IMR-90 (cell line): Measurements from ENCODE around the gene IL6. TPM values are rescaled to one million over a fixed set of nuclear protein-coding genes. Genes with fewer than 3 reads are reported as not detected.

Experiments
- ATAC-seq: fragments of 200-7000 bp; cut with Tn5 transposase; 2 replicates; pipeline ENCODE4 v1.9.1; 2020; ENCODE audit warnings: low read depth, mild to moderate bottlenecking, moderate library complexity
- BruUV-seq: library from RNA; stranded (reverse); fragments of 400-500 nt; replicated peaks from 2 replicates; lab custom pipeline; 2021; lab: Mats Ljungman, UMichigan
- CTCF ChIA-PET: fragments of 300-600 bp; formaldehyde crosslinking; extraction: SDS; loops from one replicate; lab custom pipeline; 2021; ENCODE audit warnings: antibody characterized with exemption; lab: Yijun Ruan, JAX
- POLR2A ChIA-PET: fragments of 300-600 bp; sonication (Branson Sonifier 250); formaldehyde crosslinking; loops from one replicate; lab custom pipeline; 2022; ENCODE audit warnings: antibody characterized with exemption; ENCODE audit not compliant: unreplicated experiment; lab: Charles Lee
- DNase-seq: peaks from one replicate; pipeline ENCODE4 v3.0.0; 2013
- H2AFZ ChIP-seq: replicated peaks from 2 replicates; pipeline ENCODE3; 2013; ENCODE audit warnings: low read length, mild to moderate bottlenecking; ENCODE audit not compliant: poor library complexity
- H2AK5ac ChIP-seq: 2 replicates; pipeline ENCODE4 v1.6.1; 2013; ENCODE audit warnings: low read depth, low read length, inconsistent platforms
- H2AK9ac ChIP-seq: replicated peaks from 2 replicates; pipeline ENCODE3; 2013; ENCODE audit warnings: mild to moderate bottlenecking, low read depth, low read length, moderate library complexity; ENCODE audit not compliant: poor library complexity
- H2BK120ac ChIP-seq: 2 replicates; pipeline ENCODE4 v1.6.1; 2013; ENCODE audit warnings: low read depth, low read length, inconsistent platforms
- H2BK15ac ChIP-seq: 3 replicates; pipeline ENCODE4 v1.6.1; 2013; ENCODE audit warnings: low read depth, low read length, inconsistent platforms
- H2BK20ac ChIP-seq: 2 replicates; pipeline ENCODE4 v1.6.1; 2013; ENCODE audit warnings: low read depth, mild to moderate bottlenecking, inconsistent platforms, low read length, moderate library complexity
- H2BK5ac ChIP-seq: 2 replicates; pipeline ENCODE4 v1.6.1; 2013; ENCODE audit warnings: mild to moderate bottlenecking, low read depth, low read length, inconsistent platforms; ENCODE audit not compliant: poor library complexity, severe bottlenecking
- H3K14ac ChIP-seq: replicated peaks from 2 replicates; pipeline ENCODE4 v1.6.1; 2013; ENCODE audit warnings: low read depth, low read length, inconsistent platforms
- H3K18ac ChIP-seq: 2 replicates; pipeline ENCODE4 v1.6.1; 2013; ENCODE audit warnings: low read depth, low read length, control low read depth
- H3K23ac ChIP-seq: 2 replicates; pipeline ENCODE4 v1.6.1; 2013; ENCODE audit warnings: low read depth, low read length, inconsistent platforms
- H3K27ac ChIP-seq: 2 replicates; pipeline ENCODE4 v1.5.1; 2013; ENCODE audit warnings: mild to moderate bottlenecking, control low read depth, low read length; ENCODE audit not compliant: insufficient read depth
- H3K27me3 ChIP-seq: 2 replicates; pipeline ENCODE4 v1.6.1; 2013; ENCODE audit warnings: low read length; ENCODE audit not compliant: control insufficient read depth, insufficient read depth
- H3K36me3 ChIP-seq: 2 replicates; pipeline ENCODE4 v1.6.1; 2013; ENCODE audit warnings: low read length, mixed read lengths; ENCODE audit not compliant: control insufficient read depth, insufficient read depth
- H3K4ac ChIP-seq: 2 replicates; pipeline ENCODE4 v1.6.1; 2013; ENCODE audit warnings: low read depth, low read length, inconsistent platforms
- H3K4me1 ChIP-seq: 2 replicates; pipeline ENCODE4 v1.6.1; 2013; ENCODE audit warnings: low read length, mixed read lengths; ENCODE audit not compliant: control insufficient read depth, insufficient read depth
- H3K4me2 ChIP-seq: 2 replicates; pipeline ENCODE4 v1.6.1; 2013; ENCODE audit warnings: low read depth, mild to moderate bottlenecking, control low read depth, low read length, moderate library complexity
- H3K4me3 ChIP-seq: 2 replicates; pipeline ENCODE4 v1.5.1; 2013; ENCODE audit warnings: low read depth, mild to moderate bottlenecking, control low read depth, low read length, moderate library complexity; ENCODE audit not compliant: insufficient read depth
- H3K56ac ChIP-seq: 2 replicates; pipeline ENCODE4 v1.6.1; 2013; ENCODE audit warnings: low read length, inconsistent platforms; ENCODE audit not compliant: insufficient read depth; ENCODE audit errors: extremely low read depth
- H3K79me1 ChIP-seq, 2 experiments: 2 replicates each; pipeline ENCODE4 v1.6.1; 2013; ENCODE audit warnings: low read length in 2 of 2, inconsistent platforms in 1 of 2, low read depth in 1 of 2
- H3K9ac ChIP-seq: 2 replicates; pipeline ENCODE4 v1.6.1; 2013; ENCODE audit warnings: low read depth, low read length, control low read depth
- H3K9me1 ChIP-seq: 2 replicates; pipeline ENCODE4 v1.6.1; 2013; ENCODE audit warnings: low read length, inconsistent platforms; ENCODE audit not compliant: insufficient read depth
- H3K9me3 ChIP-seq: 2 replicates; pipeline ENCODE4 v1.6.1; 2013; ENCODE audit warnings: low read length; ENCODE audit not compliant: control insufficient read depth, insufficient read depth
- H4K20me1 ChIP-seq: 2 replicates; pipeline ENCODE4 v1.6.1; 2013; ENCODE audit warnings: low read length, inconsistent platforms; ENCODE audit not compliant: insufficient read depth
- H4K5ac ChIP-seq: 2 replicates; pipeline ENCODE4 v1.6.1; 2013; ENCODE audit warnings: mild to moderate bottlenecking, low read depth, low read length, control low read depth
- H4K8ac ChIP-seq, 2 experiments: 2 replicates each; pipeline ENCODE4 v1.6.1; 2013; ENCODE audit warnings: low read depth in 2 of 2, low read length in 2 of 2, control low read depth in 1 of 2, inconsistent platforms in 1 of 2
- H4K91ac ChIP-seq: 2 replicates; pipeline ENCODE4 v1.6.1; 2013; ENCODE audit warnings: low read depth, low read length, inconsistent platforms; ENCODE audit not compliant: insufficient read depth
- BHLHE40 ChIP-seq: fragments of 150-350 bp; IDR thresholded peaks from 2 replicates; pipeline ENCODE4 v1.6.1; 2016; ENCODE audit warnings: mild to moderate bottlenecking, low read depth, low read length
- CEBPB ChIP-seq: IDR thresholded peaks from 2 replicates; pipeline ENCODE4 v1.6.1; 2012; ENCODE audit warnings: low read depth, low read length, improper control_type of control experiment
- CTCF ChIP-seq: conservative IDR thresholded peaks from 2 replicates; pipeline ENCODE4 v1.5.1; 2012; ENCODE audit warnings: mild to moderate bottlenecking, low read depth, low read length, improper control_type of control experiment
- FOS ChIP-seq: fragments of 150-350 bp; IDR thresholded peaks from 2 replicates; pipeline ENCODE4 v1.6.1; 2016; ENCODE audit warnings: low read depth, low read length
- MAFK ChIP-seq: IDR thresholded peaks from 2 replicates; pipeline ENCODE4 v1.6.1; 2012; ENCODE audit warnings: low read depth, low read length, improper control_type of control experiment
- MAZ ChIP-seq: IDR thresholded peaks from 2 replicates; pipeline ENCODE4 v1.6.1; 2012; ENCODE audit warnings: low read depth, mild to moderate bottlenecking, low read length, improper control_type of control experiment, moderate library complexity, borderline replicate concordance
- MXI1 ChIP-seq: IDR thresholded peaks from 2 replicates; pipeline ENCODE4 v1.6.1; 2012; ENCODE audit warnings: low read depth, mild to moderate bottlenecking, low read length, moderate library complexity, borderline replicate concordance
- NFE2L2 ChIP-seq: fragments of 150-350 bp; IDR thresholded peaks from 2 replicates; pipeline ENCODE4 v1.6.1; 2016; ENCODE audit warnings: low read depth, mild to moderate bottlenecking, low read length
- POLR2A ChIP-seq: IDR thresholded peaks from 2 replicates; pipeline ENCODE4 v1.6.1; 2012; ENCODE audit warnings: mild to moderate bottlenecking, low read depth, low read length
- RCOR1 ChIP-seq: IDR thresholded peaks from 2 replicates; pipeline ENCODE4 v1.6.1; 2012; ENCODE audit warnings: mild to moderate bottlenecking, low read length, improper control_type of control experiment; ENCODE audit not compliant: insufficient replicate concordance
- RFX5 ChIP-seq: IDR thresholded peaks from 2 replicates; pipeline ENCODE4 v1.8.0; 2012; ENCODE audit warnings: low read depth, mild to moderate bottlenecking, low read length, moderate library complexity
- USF2 ChIP-seq: fragments of 150-350 bp; IDR thresholded peaks from 2 replicates; pipeline ENCODE4 v1.6.1; 2017; ENCODE audit warnings: mild to moderate bottlenecking, antibody characterized with exemption, low read length, low read depth
- WGBS, 2 experiments: methylation state at CpG; one replicate each; pipeline versions ENCODE4 v1.1.5 to v1.1.7; 2013; ENCODE audit warnings: missing lambda C conversion rate in 2 of 2; ENCODE audit not compliant: insufficient read length in 1 of 2; ENCODE audit errors: extremely low coverage in 2 of 2; 5-methylcytosine and 5-hydroxymethylcytosine counted together
- dilution Hi-C: fragments of 300-500 bp; cut with HindIII; formaldehyde crosslinking; loops from one replicate; pipeline ENCODE4 v1.14.3; 2018; ENCODE audit warnings: low sequenced_read_pairs; ENCODE audit not compliant: unreplicated experiment
- in situ Hi-C: fragments of 300-500 bp; cut with MboI; formaldehyde crosslinking; loops from 3 replicates; pipeline ENCODE4 v1.14.3; 2019; ENCODE audit warnings: low sequenced_read_pairs, inconsistent platforms, mixed read lengths
- intact Hi-C: fragments of 100-400 bp; cut with micrococcal nuclease; formaldehyde crosslinking; loops from 2 replicates; pipeline ENCODE4 v1.10.0; 2022
- polyA plus RNA-seq, 3 experiments: library from polyadenylated mRNA; depleted of rRNA; stranded (reverse); fragments of >200 nt; gene quantifications; 2 replicates each; pipeline ENCODE4 v1.2.3, GENCODE V29; 2012; ENCODE audit warnings: low replicate concordance in 1 of 3
- total RNA-seq: library from RNA; depleted of rRNA; stranded (reverse); fragments of >200 nt; gene quantifications from 2 replicates; pipeline ENCODE4 v1.2.3, GENCODE V29; 2012
- TF ChIP-seq, protein P1 (sequence below): fragments of 150-350 bp; IDR thresholded peaks from 2 replicates; pipeline ENCODE4 v1.6.1; 2016; ENCODE audit warnings: low read depth, mild to moderate bottlenecking, low read length, moderate library complexity, borderline replicate concordance

The IL6 gene
- total and polyA plus RNA-seq, 2 of the 4 experiments (the other 2 are of a cell fraction) = 15.2 to 50.8 TPM

DNA sequence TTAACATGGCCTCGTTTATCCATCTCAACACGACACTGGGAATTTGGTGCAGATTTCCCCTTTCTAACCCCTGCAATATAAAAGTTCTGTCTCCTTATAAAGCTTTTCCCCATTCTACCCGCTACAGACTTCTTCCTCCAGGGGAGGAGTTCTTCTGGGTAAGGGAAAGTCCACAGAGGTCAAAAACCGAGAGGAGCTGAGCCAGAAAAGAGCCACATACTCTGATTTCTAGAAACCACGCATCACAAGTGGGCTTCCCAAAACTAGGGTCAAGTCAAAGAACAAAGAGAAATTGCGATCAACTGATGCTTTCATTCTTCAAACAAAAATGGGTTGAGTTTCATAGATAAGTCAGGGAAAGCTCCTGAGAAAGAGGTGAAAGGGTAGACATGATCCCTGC lies 6.8 kb downstream of the IL6 start:
- POLR2A ChIA-PET = no interaction called here
- no peak overlapping the region for H2AFZ ChIP-seq

More for the DNA sequence above, 6.8 kb downstream of the IL6 start:
- Histone ChIP-seq H4K91ac (no peak overlapping the region), H3K79me1 (peaks cover 5 to 24% of the 10 kb centered on the region in 2 experiments; a peak in 3 of 4 replicates), H3K18ac (no peak overlapping the region), H3K27ac (no peak overlapping the region), H4K8ac (no peak overlapping the region), H3K4ac (no peak overlapping the region), H2BK15ac (no peak overlapping the region), H3K14ac (no peak overlapping the region), H3K9ac (no peak overlapping the region), H4K5ac (no peak overlapping the region), H3K4me1 (peaks cover 5% of the 10 kb centered on the region), H3K36me3 (peaks cover 18% of the 10 kb centered on the region), H2AK9ac (no peak overlapping the region), H3K9me1 (peaks cover 11% of the 10 kb centered on the region), H3K9me3 (no peaks in the 10 kb centered on the region), H3K23ac (no peak overlapping the region), H2AK5ac (no peak overlapping the region), H4K20me1 (no peaks in the 10 kb centered on the region), H3K4me2 (no peak overlapping the region), H3K4me3 (no peak overlapping the region), H3K27me3 (no peaks in the 10 kb centered on the region), H2BK120ac (no peak overlapping the region), H2BK5ac (no peak overlapping the region), H3K56ac (no peak overlapping the region), H2BK20ac (no peak overlapping the region)
- ATAC-seq (no peak), DNase-seq (no peak)
- CTCF ChIA-PET = no interaction called here
- 83% methylated on average over 1 of the region's 6 CpGs; no CpG with 5 or more reads in 1 of the 2 experiments for WGBS, 2 experiments
- dilution Hi-C loops (no loop called here), in situ Hi-C loops (loop anchor here (10.0 kb wide), 1 partner anchor 321 kb away; no protein-coding TSS in a partner anchor), intact Hi-C loops (no loop called here)
- BruUV-seq = no TSS peak
- TF ChIP-seq MAFK (no peak), BHLHE40 (no peak), MAZ (no peak), FOS (no peak), POLR2A (no peak), CTCF (no peak), NFE2L2 (no peak), USF2 (no peak), RFX5 (no peak), RCOR1 (no peak), MXI1 (no peak), CEBPB (no peak)
- TF ChIP-seq, protein P1, sequence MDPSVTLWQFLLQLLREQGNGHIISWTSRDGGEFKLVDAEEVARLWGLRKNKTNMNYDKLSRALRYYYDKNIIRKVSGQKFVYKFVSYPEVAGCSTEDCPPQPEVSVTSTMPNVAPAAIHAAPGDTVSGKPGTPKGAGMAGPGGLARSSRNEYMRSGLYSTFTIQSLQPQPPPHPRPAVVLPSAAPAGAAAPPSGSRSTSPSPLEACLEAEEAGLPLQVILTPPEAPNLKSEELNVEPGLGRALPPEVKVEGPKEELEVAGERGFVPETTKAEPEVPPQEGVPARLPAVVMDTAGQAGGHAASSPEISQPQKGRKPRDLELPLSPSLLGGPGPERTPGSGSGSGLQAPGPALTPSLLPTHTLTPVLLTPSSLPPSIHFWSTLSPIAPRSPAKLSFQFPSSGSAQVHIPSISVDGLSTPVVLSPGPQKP = no peak
